Uterus (tissue), 2 donors: ENCODE data around the gene CARD8.

Experiments used
- POLR2A ChIP-seq, 2 donors: fragments of 450-650 bp; IDR thresholded peaks; one replicate each; pipeline ENCODE4 v1.6.1; 2016; ENCODE audit warnings: antibody characterized with exemption in 2 of 2, mild to moderate bottlenecking in 1 of 2, moderate library complexity in 1 of 2
- TF ChIP-seq, protein P1 (sequence below), 4 experiments: fragments of 200-600 bp in 2 of 4; fragments of 450-650 bp in 2 of 4; sonication (generic) in 2 of 4; IDR thresholded peaks; one replicate each; pipeline ENCODE4 v1.5.1; 2016 to 2019; ENCODE audit warnings: antibody characterized with exemption in 4 of 4, mild to moderate bottlenecking in 2 of 4, moderate library complexity in 1 of 4

- no peak for TF ChIP-seq POLR2A (IDR thresholded peaks at IDR 0.05)
- TF ChIP-seq, protein P1, sequence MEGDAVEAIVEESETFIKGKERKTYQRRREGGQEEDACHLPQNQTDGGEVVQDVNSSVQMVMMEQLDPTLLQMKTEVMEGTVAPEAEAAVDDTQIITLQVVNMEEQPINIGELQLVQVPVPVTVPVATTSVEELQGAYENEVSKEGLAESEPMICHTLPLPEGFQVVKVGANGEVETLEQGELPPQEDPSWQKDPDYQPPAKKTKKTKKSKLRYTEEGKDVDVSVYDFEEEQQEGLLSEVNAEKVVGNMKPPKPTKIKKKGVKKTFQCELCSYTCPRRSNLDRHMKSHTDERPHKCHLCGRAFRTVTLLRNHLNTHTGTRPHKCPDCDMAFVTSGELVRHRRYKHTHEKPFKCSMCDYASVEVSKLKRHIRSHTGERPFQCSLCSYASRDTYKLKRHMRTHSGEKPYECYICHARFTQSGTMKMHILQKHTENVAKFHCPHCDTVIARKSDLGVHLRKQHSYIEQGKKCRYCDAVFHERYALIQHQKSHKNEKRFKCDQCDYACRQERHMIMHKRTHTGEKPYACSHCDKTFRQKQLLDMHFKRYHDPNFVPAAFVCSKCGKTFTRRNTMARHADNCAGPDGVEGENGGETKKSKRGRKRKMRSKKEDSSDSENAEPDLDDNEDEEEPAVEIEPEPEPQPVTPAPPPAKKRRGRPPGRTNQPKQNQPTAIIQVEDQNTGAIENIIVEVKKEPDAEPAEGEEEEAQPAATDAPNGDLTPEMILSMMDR (IDR thresholded peaks at IDR 0.05): no peak
These were observed 46.9 kb upstream of the CARD8 start for GRCh38 chr19:48302600-48302959.
